Heart left ventricle (tissue), 16 donors: Measurements from ENCODE around the gene GABRQ. TPM values are rescaled to one million over a fixed set of nuclear protein-coding genes. Genes with fewer than 3 reads are reported as not detected.
"Not testable (repeated sequence)": the region's sequence is repeated elsewhere in the genome, so short reads cannot be mapped to it uniquely, and the experiment has no call there.

Experiments
- ATAC-seq, 4 donors: fragments of 200-7000 bp; cut with Tn5 transposase; one replicate each; pipeline ENCODE4 v1.9.1; 2020 to 2022; ENCODE audit warnings: moderate library complexity in 4 of 4, mild to moderate bottlenecking in 3 of 4, moderate number of reproducible peaks in 1 of 4
- DNase-seq, 5 donors: peaks; one replicate each; pipeline ENCODE4 v3.0.0-alpha.2; 2020
- H3K27ac ChIP-seq, 12 donors: fragments of 200-600 bp; sonication (generic) in 4 of 12; one replicate each; pipeline versions ENCODE4 v1.5.0 to v1.8.0; 2016 to 2022; ENCODE audit warnings: mild to moderate bottlenecking in 2 of 12
- H3K27me3 ChIP-seq, 9 donors: fragments of 200-600 bp; sonication (generic) in 2 of 9; one replicate each; pipeline versions ENCODE4 v1.5.1 to v1.8.0; 2016 to 2022; ENCODE audit warnings: mild to moderate bottlenecking in 3 of 9
- H3K36me3 ChIP-seq, 9 donors: fragments of 200-600 bp; sonication (generic) in 2 of 9; one replicate each; pipeline versions ENCODE4 v1.5.0 to v1.8.0; 2018 to 2022; ENCODE audit warnings: mild to moderate bottlenecking in 2 of 9
- H3K4me1 ChIP-seq, 12 donors: fragments of 200-600 bp; sonication (generic) in 4 of 12; one replicate each; pipeline versions ENCODE4 v1.5.0 to v1.8.0; 2016 to 2022; ENCODE audit warnings: mild to moderate bottlenecking in 3 of 12
- H3K4me3 ChIP-seq, 12 donors: fragments of 200-600 bp; sonication (generic) in 4 of 12; one replicate each; pipeline versions ENCODE4 v1.5.0 to v1.8.0; 2017 to 2022; ENCODE audit warnings: mild to moderate bottlenecking in 9 of 12, moderate library complexity in 4 of 12
- H3K9me3 ChIP-seq, 12 donors: fragments of 200-600 bp; sonication (generic) in 4 of 12; one replicate each; pipeline versions ENCODE4 v1.5.0 to v1.8.0; 2016 to 2022; ENCODE audit warnings: mild to moderate bottlenecking in 1 of 12
- WGBS, 4 donors: extraction: QIAGEN DNeasy Blood & Tissue Kit in 2 of 4; methylation state at CpG; one replicate each; pipeline versions ENCODE4 v1.1.5 to v1.1.7; 2013 to 2018; 5-methylcytosine and 5-hydroxymethylcytosine counted together
- intact Hi-C, 10 donors: fragments of 100-400 bp; cut with DNase I; formaldehyde crosslinking; loops; one replicate each; pipeline versions ENCODE4 v1.11.1 to v1.14.2; 2022
- polyA plus RNA-seq, 2 donors: library from polyadenylated mRNA; stranded (reverse); fragments of 200-250 nt; gene quantifications; one replicate each; pipeline ENCODE4 v1.2.3, GENCODE V29; 2013
- total RNA-seq, 9 donors: library from RNA; depleted of rRNA in 2 of 9; stranded (reverse); fragments of >200 nt in 2 of 9; fragmentation: NEBNext Ultra II Directional in 3 of 9; extraction: Animal tissue kit (Norgen Biotek cat#: 25700) in 3 of 9; gene quantifications; one replicate each; pipeline versions ENCODE4 v1.1.0 to v1.2.4, GENCODE V29; 2016 to 2023
- donor health status: ischemic (EF 13 %, LVEDD 7.1; RV severe dilation, severe dysfunction).
- donor health status: healthy with polysubstance abuse.
- donor health status: DM: no; HTN: yes; CAD: no.
- donor health status: DM: no; HTN: no; CAD: no.
- donor health status: ischemic (EF 25% LVEDD 6.9; RV normal size, moderate dysfunction).
- donor health status: ischemic (EF 25% LVEDD 5.7; RV mildly dilated, moderate dysfunction).
- donor health status: healthy.
- donor health status: DM: yes; HTN: yes; CAD: no.
- donor health status: ischemic (EF 35%, LVEDD 5.7; RV mildly dilated, moderate dysfunction).
- donor health status: nonischemic (EF 11% LVEDD 7.7; RV severe dilation, severe dysfunction).
- donor health status: DM: yes; HTN: yes; CAD: no.
- donor health status: PGD.
- donor health status: ischemic (EF 29% LVEDD 5.4; RV normal size, mild dysfunction).
- donor health status: nonischemic (EF 23%, LVEDD 6.1; RV moderate dilation, normal function).

The GABRQ gene
- total and polyA plus RNA-seq, 11 donors, result 0.02 to 0.04 TPM; not detected in 9

DNA sequence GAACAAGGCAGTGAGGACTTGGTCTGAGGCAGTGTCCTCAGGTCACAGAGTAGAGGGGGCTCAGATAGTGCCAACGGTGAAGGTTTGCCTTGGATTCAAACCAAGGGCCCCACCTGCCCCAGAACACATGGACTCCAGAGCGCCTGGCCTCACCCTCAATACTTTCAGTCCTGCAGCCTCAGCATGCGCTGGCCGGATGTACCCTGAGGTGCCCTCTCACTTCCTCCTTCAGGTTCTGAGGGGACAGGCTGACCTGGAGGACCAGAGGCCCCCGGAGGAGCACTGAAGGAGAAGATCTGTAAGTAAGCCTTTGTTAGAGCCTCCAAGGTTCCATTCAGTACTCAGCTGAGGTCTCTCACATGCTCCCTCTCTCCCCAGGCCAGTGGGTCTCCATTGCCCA, 62.7 kb downstream of the GABRQ start:
- intact Hi-C loops, H3K4me1 ChIP-seq, H3K36me3 ChIP-seq, H3K27ac ChIP-seq, H3K4me3 ChIP-seq, ATAC-seq, H3K9me3 ChIP-seq, H3K27me3 ChIP-seq: not testable (repeated sequence)
- DNase-seq, result peak in 1 of 5 donors; percentile 13
- WGBS, 4 donors, result 67 to 92% (median 89%) methylated on average over 4 of the region's 5 CpGs

DNA sequence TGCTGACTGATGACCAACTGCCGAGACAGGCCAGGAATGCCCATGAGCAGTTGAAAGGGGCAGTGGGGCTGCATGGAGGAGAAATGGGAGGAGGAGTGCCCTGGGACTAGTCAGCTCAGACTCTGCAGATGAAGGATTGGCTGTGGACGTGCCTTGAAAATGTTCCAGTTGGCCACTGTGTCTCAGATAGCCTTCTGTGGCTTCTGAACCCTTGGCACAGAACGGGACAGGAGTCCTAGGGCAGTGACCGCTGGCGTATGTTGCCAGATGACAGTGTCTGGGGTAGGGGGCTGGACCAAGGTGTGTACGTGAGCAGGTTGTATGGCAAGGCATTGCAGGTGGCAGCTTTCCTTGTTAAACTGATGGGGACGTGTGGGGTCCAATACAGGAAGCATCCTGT, 68.8 kb downstream of the GABRQ start:
- H3K4me3 ChIP-seq, H3K36me3 ChIP-seq, H3K4me1 ChIP-seq, H3K27ac ChIP-seq, DNase-seq, intact Hi-C loops, H3K27me3 ChIP-seq, H3K9me3 ChIP-seq: not testable (repeated sequence)
- peak in 2 of 4 donors; percentile 24 to 42 for ATAC-seq
- WGBS, 4 donors, result 63 to 81% (median 75%) methylated on average over 2 of the region's 7 CpGs

Other genes starting within 250 kb of the GABRQ start
- gene GABRA3, start 186.6 kb upstream of the GABRQ start, total RNA-seq, result not detected
- not detected for gene GABRA3, start 186.6 kb upstream of the GABRQ start, polyA plus RNA-seq
- not detected for gene MAGEA3, start 60.9 kb downstream of the GABRQ start, total RNA-seq
- gene MAGEA3, start 60.9 kb downstream of the GABRQ start, polyA plus RNA-seq, result not detected
- not detected for gene CSAG2, start 71.4 kb downstream of the GABRQ start, total RNA-seq
- gene CSAG2, start 71.4 kb downstream of the GABRQ start, polyA plus RNA-seq, result not detected
- not detected for gene MAGEA2B, start 76.7 kb downstream of the GABRQ start, total RNA-seq
- not detected for gene MAGEA2B, start 76.7 kb downstream of the GABRQ start, polyA plus RNA-seq
- not detected for gene CSAG1, start 95.8 kb downstream of the GABRQ start, total RNA-seq
- not detected for gene CSAG1, start 95.8 kb downstream of the GABRQ start, polyA plus RNA-seq
- gene MAGEA12, start 95.9 kb downstream of the GABRQ start, total RNA-seq, result not detected
- gene MAGEA12, start 95.9 kb downstream of the GABRQ start, polyA plus RNA-seq, result not detected
- gene MAGEA2, start 115.9 kb downstream of the GABRQ start, total RNA-seq, result not detected
- not detected for gene MAGEA2, start 115.9 kb downstream of the GABRQ start, polyA plus RNA-seq
- gene CSAG3, start 121.3 kb downstream of the GABRQ start, total RNA-seq, result not detected
- not detected for gene CSAG3, start 121.3 kb downstream of the GABRQ start, polyA plus RNA-seq
- not detected for gene MAGEA6, start 131.8 kb downstream of the GABRQ start, total RNA-seq
- not detected for gene MAGEA6, start 131.8 kb downstream of the GABRQ start, polyA plus RNA-seq
- 10 to 100 TPM; 18.8 to 32.8 (median 24.7) TPM for gene CETN2, start 192.9 kb downstream of the GABRQ start, total RNA-seq
- 10 to 100 TPM; 27.7 to 37.0 TPM for gene CETN2, start 192.9 kb downstream of the GABRQ start, polyA plus RNA-seq
- gene NSDHL, start 193.2 kb downstream of the GABRQ start, total RNA-seq, result 10 to 100 TPM; 11.5 to 27.0 (median 18.0) TPM
- 10 to 100 TPM; 10.8 to 44.6 TPM for gene NSDHL, start 193.2 kb downstream of the GABRQ start, polyA plus RNA-seq